ENCODE data around the gene ABTB2. TPM values are rescaled to one million over a fixed set of nuclear protein-coding genes. Genes with fewer than 3 reads are reported as not detected.

ABTB2 gene
- total and polyA plus RNA-seq, 2 experiments from 2014 or later: 12.4 to 14.3 TPM

DNA sequence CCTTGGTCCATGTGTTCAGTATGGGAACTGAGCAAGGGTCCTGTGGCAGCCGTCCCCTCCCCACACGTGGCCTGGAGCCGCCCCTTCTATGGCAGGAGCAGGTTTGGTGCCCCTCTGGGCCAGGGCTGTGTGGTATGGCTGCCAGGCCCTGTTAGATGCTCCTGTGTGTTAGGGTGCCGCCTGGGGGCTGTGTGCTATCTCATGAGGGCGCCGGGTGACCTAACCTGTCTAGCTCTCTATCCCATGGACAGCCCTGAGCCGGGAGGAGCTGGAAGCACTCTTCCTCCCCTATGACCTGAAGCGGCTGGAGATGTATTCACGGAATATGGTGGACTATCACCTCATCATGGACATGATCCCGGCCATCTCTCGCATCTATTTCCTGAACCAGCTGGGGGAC is 217.7 kb downstream of the ABTB2 start:
- 97% methylated on average over 11 of the region's 11 CpGs for WGBS (ENCODE audit: low lambda C conversion rate, missing lambda C conversion rate)

DNA sequence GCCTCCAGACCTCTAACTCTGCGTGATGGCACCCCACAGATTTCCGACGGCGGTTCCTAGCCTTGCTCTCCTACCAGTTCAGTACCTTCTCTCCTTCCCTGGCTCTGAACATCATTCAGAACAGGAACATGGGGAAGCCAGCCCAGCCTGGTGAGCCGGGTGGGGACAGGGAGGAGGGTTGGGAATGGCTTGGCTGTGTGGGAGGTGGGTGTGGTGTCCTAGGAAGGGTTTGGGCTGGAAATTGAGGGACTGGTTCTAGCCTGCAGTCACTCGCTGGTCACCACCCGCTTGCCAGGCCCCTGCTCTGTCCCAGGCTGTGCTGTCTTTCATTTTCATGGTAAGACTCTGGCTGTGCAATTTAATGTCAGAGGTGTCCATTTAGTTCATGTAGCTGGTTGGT is 218.5 kb downstream of the ABTB2 start:
- H3K4me1 ChIP-seq (ENCODE audit: insufficient read depth): no peaks in the 10 kb centered on the region
- H3K36me3 ChIP-seq (replicated peaks; ENCODE audit: insufficient read depth, low read depth): no peaks in the 10 kb centered on the region
- no peak for TF ChIP-seq EZH2phosphoT487 (IDR thresholded peaks at IDR 0.05; ENCODE audit: low read depth, severe bottlenecking, unreplicated experiment)
- TF ChIP-seq, protein P1, sequence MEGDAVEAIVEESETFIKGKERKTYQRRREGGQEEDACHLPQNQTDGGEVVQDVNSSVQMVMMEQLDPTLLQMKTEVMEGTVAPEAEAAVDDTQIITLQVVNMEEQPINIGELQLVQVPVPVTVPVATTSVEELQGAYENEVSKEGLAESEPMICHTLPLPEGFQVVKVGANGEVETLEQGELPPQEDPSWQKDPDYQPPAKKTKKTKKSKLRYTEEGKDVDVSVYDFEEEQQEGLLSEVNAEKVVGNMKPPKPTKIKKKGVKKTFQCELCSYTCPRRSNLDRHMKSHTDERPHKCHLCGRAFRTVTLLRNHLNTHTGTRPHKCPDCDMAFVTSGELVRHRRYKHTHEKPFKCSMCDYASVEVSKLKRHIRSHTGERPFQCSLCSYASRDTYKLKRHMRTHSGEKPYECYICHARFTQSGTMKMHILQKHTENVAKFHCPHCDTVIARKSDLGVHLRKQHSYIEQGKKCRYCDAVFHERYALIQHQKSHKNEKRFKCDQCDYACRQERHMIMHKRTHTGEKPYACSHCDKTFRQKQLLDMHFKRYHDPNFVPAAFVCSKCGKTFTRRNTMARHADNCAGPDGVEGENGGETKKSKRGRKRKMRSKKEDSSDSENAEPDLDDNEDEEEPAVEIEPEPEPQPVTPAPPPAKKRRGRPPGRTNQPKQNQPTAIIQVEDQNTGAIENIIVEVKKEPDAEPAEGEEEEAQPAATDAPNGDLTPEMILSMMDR (IDR thresholded peaks at IDR 0.05; ENCODE audit: poor library complexity): no peak
- TF ChIP-seq EZH2 (IDR thresholded peaks at IDR 0.05; ENCODE audit: borderline replicate concordance): no peak
- no peaks in the 10 kb centered on the region for H3K9me2 ChIP-seq (replicated peaks; ENCODE audit: insufficient read depth)
- no peak overlapping the region for H2AFZ ChIP-seq
- H3K4me3 ChIP-seq: no peak overlapping the region
- H3K9me3 ChIP-seq (ENCODE audit: low read depth): no peaks in the 10 kb centered on the region
- no peaks in the 10 kb centered on the region for H3K79me2 ChIP-seq
- no peaks in the 10 kb centered on the region for H4K20me1 ChIP-seq (ENCODE audit: insufficient read depth, poor library complexity, severe bottlenecking)
- DNase-seq (ENCODE audit: low spot score): no peak
- no peak overlapping the region for H3K4me2 ChIP-seq
- 100% methylated on average over 7 of the region's 7 CpGs for WGBS (ENCODE audit: low lambda C conversion rate, missing lambda C conversion rate)
- H3K27me3 ChIP-seq: no peaks in the 10 kb centered on the region
- H3K27ac ChIP-seq: no peak overlapping the region

More for the DNA sequence above, 217.7 kb downstream of the ABTB2 start:
- no peak overlapping the region for H3K27ac ChIP-seq
- H2AFZ ChIP-seq: no peak overlapping the region
- H3K4me2 ChIP-seq: no peak overlapping the region
- H3K9me3 ChIP-seq (ENCODE audit: low read depth): no peaks in the 10 kb centered on the region
- H3K27me3 ChIP-seq: no peaks in the 10 kb centered on the region
- no peaks in the 10 kb centered on the region for H4K20me1 ChIP-seq (ENCODE audit: insufficient read depth, poor library complexity, severe bottlenecking)
- no peaks in the 10 kb centered on the region for H3K79me2 ChIP-seq
- TF ChIP-seq EZH2phosphoT487 (IDR thresholded peaks at IDR 0.05; ENCODE audit: low read depth, severe bottlenecking, unreplicated experiment) (no peak), EZH2 (IDR thresholded peaks at IDR 0.05; ENCODE audit: borderline replicate concordance) (no peak)
- TF ChIP-seq, protein P1 (IDR thresholded peaks at IDR 0.05; ENCODE audit: poor library complexity): no peak
- no peak for DNase-seq (ENCODE audit: low spot score)
- H3K4me3 ChIP-seq: no peak overlapping the region
- H3K9me2 ChIP-seq (replicated peaks; ENCODE audit: insufficient read depth): no peaks in the 10 kb centered on the region
- H3K36me3 ChIP-seq (replicated peaks; ENCODE audit: insufficient read depth, low read depth): no peaks in the 10 kb centered on the region
- H3K4me1 ChIP-seq (ENCODE audit: insufficient read depth): no peaks in the 10 kb centered on the region

DNA sequence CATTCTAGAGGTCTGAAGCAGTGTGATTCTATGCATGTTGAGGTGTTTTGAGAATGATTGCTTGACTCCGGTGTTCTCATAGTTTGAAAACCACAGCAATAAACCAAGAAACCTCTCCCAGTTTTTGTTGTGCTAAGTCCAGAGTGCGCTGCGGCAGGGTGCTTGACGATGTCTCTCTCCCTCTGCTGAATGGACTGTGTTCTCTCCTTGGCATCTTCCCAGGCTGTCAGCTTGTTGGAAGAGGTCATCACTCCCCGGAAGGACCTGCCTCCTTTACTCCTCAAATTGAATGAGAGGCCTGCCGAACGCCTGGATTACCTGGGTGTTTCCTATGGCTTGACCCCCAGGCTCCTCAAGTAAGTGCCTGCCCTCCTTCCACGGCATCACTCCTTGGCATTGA is 221.4 kb downstream of the ABTB2 start:
- WGBS (ENCODE audit: low lambda C conversion rate, missing lambda C conversion rate): 98% methylated on average over 8 of the region's 8 CpGs
- no peak for DNase-seq (ENCODE audit: low spot score)
- Histone ChIP-seq H3K9me2 (replicated peaks; ENCODE audit: insufficient read depth) (no peaks in the 10 kb centered on the region), H3K27me3 (no peaks in the 10 kb centered on the region), H4K20me1 (ENCODE audit: insufficient read depth, poor library complexity, severe bottlenecking) (no peaks in the 10 kb centered on the region), H2AFZ (no peak overlapping the region), H3K36me3 (replicated peaks; ENCODE audit: insufficient read depth, low read depth) (no peaks in the 10 kb centered on the region), H3K79me2 (no peaks in the 10 kb centered on the region), H3K4me2 (no peak overlapping the region), H3K4me3 (no peak overlapping the region), H3K27ac (no peak overlapping the region), H3K4me1 (ENCODE audit: insufficient read depth) (no peaks in the 10 kb centered on the region), H3K9me3 (ENCODE audit: low read depth) (no peaks in the 10 kb centered on the region)
- TF ChIP-seq, protein P1 (IDR thresholded peaks at IDR 0.05; ENCODE audit: poor library complexity): no peak
- TF ChIP-seq EZH2phosphoT487 (IDR thresholded peaks at IDR 0.05; ENCODE audit: low read depth, severe bottlenecking, unreplicated experiment): no peak
- TF ChIP-seq EZH2 (IDR thresholded peaks at IDR 0.05; ENCODE audit: borderline replicate concordance): no peak

DNA sequence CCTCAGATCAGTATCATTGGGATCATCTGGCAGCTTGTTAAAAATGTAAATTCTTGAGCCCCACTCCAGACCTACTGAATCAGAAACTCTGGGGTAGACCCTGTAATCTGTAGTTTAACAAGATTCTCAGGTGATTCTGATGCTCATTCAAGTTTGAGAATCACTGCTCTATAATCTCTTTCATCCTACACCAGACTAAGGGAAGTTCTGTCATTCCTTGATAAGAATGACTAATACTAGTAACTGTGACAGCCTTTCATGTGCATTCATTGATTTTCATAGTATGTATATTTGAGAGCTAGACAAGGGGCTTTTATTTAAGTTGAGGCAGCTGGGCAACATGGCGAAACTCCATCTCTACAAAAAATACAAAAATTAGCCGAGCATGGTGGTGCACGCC is 222.4 kb downstream of the ABTB2 start:
- no peak for TF ChIP-seq EZH2 (IDR thresholded peaks at IDR 0.05; ENCODE audit: borderline replicate concordance)
- TF ChIP-seq, protein P1 (IDR thresholded peaks at IDR 0.05; ENCODE audit: poor library complexity): no peak
- no peak for TF ChIP-seq EZH2phosphoT487 (IDR thresholded peaks at IDR 0.05; ENCODE audit: low read depth, severe bottlenecking, unreplicated experiment)
- DNase-seq (ENCODE audit: low spot score): no peak
- no peaks in the 10 kb centered on the region for H3K9me3 ChIP-seq (ENCODE audit: low read depth)
- H3K79me2 ChIP-seq: no peaks in the 10 kb centered on the region
- H3K36me3 ChIP-seq (replicated peaks; ENCODE audit: insufficient read depth, low read depth): no peaks in the 10 kb centered on the region
- no peaks in the 10 kb centered on the region for H3K9me2 ChIP-seq (replicated peaks; ENCODE audit: insufficient read depth)
- H3K27ac ChIP-seq: no peak overlapping the region
- no peaks in the 10 kb centered on the region for H3K27me3 ChIP-seq
- no peak overlapping the region for H2AFZ ChIP-seq
- WGBS (ENCODE audit: low lambda C conversion rate, missing lambda C conversion rate): 100% methylated on average over 3 of the region's 3 CpGs
- no peak overlapping the region for H3K4me2 ChIP-seq
- H4K20me1 ChIP-seq (ENCODE audit: insufficient read depth, poor library complexity, severe bottlenecking): no peaks in the 10 kb centered on the region
- H3K4me3 ChIP-seq: no peak overlapping the region
- H3K4me1 ChIP-seq (ENCODE audit: insufficient read depth): no peaks in the 10 kb centered on the region
